Right forelimb (tissue), 1 donor: ENCODE measurements around the gene ADGRL3.
A peak's percentile ranks its signal among the peaks of the same experiment; 100 is the strongest.
"Not testable (repeated sequence)": the region's sequence is repeated elsewhere in the genome, so short reads cannot be mapped to it uniquely, and the experiment has no call there.

Experiments
- DNase-seq: peaks from one replicate; pipeline ENCODE4 v3.0.0-alpha.2; 2018

The ADGRL3 gene

GRCh38 chr4:61762722-61763627 lies 562.8 kb downstream of the ADGRL3 start:
- DNase-seq = no peak

- DNase-seq = no peak
These were observed 563.6 kb downstream of the ADGRL3 start for GRCh38 chr4:61763682-61764081.

GRCh38 chr4:61764090-61764489 lies 564.0 kb downstream of the ADGRL3 start:
- not testable (repeated sequence) for DNase-seq

- DNase-seq = not testable (repeated sequence)
These were observed 569.5 kb downstream of the ADGRL3 start for GRCh38 chr4:61769444-61770167.

- no peak for DNase-seq
These were observed 570.3 kb downstream of the ADGRL3 start for GRCh38 chr4:61770456-61770855.

GRCh38 chr4:61771056-61771455 lies 570.9 kb downstream of the ADGRL3 start:
- DNase-seq = no peak

GRCh38 chr4:61772126-61772525 lies 572.0 kb downstream of the ADGRL3 start:
- DNase-seq = no peak

GRCh38 chr4:61773655-61774245 lies 573.6 kb downstream of the ADGRL3 start:
- no peak for DNase-seq

GRCh38 chr4:61782133-61782532 lies 582.0 kb downstream of the ADGRL3 start:
- DNase-seq = no peak

- DNase-seq = no peak
These were observed 582.9 kb downstream of the ADGRL3 start for GRCh38 chr4:61783050-61783449.

GRCh38 chr4:61785761-61786160 lies 585.6 kb downstream of the ADGRL3 start:
- DNase-seq = no peak

- no peak for DNase-seq
These were observed 586.1 kb downstream of the ADGRL3 start for GRCh38 chr4:61786211-61786610.

- no peak for DNase-seq
These were observed 595.9 kb downstream of the ADGRL3 start for GRCh38 chr4:61795998-61796397.

GRCh38 chr4:61799794-61800193 lies 599.7 kb downstream of the ADGRL3 start:
- DNase-seq = no peak

GRCh38 chr4:61805227-61805626 lies 605.1 kb downstream of the ADGRL3 start:
- no peak for DNase-seq

GRCh38 chr4:61805979-61806378 lies 605.9 kb downstream of the ADGRL3 start:
- no peak for DNase-seq

GRCh38 chr4:61812171-61812570 lies 612.0 kb downstream of the ADGRL3 start:
- DNase-seq = no peak

- DNase-seq = no peak
These were observed 616.9 kb downstream of the ADGRL3 start for GRCh38 chr4:61817071-61817470.

GRCh38 chr4:61820136-61820535 lies 620.0 kb downstream of the ADGRL3 start:
- no peak for DNase-seq

GRCh38 chr4:61824454-61824853 lies 624.3 kb downstream of the ADGRL3 start:
- DNase-seq = peak; percentile 45

GRCh38 chr4:61827907-61828391 lies 627.8 kb downstream of the ADGRL3 start:
- DNase-seq = no peak

GRCh38 chr4:61828960-61829359 lies 628.8 kb downstream of the ADGRL3 start:
- no peak for DNase-seq

GRCh38 chr4:61831987-61832386 lies 631.9 kb downstream of the ADGRL3 start:
- DNase-seq = no peak
